OCI-LY7 (cell line): Measurements from ENCODE around the gene ACSL6.

ENCODE experiments used
- EZH2phosphoT487 ChIP-seq: fragments of 200-600 bp; sonication (generic); IDR thresholded peaks from 2 replicates; pipeline ENCODE4 v1.6.1; 2018; ENCODE audit warnings: low read depth, borderline replicate concordance, mild to moderate bottlenecking, mixed run types, antibody characterized with exemption, low read length, moderate library complexity, mixed read lengths
- TF ChIP-seq, protein P1 (sequence below): fragments of 200-600 bp; sonication (generic); conservative IDR thresholded peaks from 2 replicates; pipeline ENCODE4 v1.5.1; 2014; ENCODE audit warnings: mild to moderate bottlenecking, antibody characterized with exemption, low read length, moderate library complexity, mixed read lengths

DNA sequence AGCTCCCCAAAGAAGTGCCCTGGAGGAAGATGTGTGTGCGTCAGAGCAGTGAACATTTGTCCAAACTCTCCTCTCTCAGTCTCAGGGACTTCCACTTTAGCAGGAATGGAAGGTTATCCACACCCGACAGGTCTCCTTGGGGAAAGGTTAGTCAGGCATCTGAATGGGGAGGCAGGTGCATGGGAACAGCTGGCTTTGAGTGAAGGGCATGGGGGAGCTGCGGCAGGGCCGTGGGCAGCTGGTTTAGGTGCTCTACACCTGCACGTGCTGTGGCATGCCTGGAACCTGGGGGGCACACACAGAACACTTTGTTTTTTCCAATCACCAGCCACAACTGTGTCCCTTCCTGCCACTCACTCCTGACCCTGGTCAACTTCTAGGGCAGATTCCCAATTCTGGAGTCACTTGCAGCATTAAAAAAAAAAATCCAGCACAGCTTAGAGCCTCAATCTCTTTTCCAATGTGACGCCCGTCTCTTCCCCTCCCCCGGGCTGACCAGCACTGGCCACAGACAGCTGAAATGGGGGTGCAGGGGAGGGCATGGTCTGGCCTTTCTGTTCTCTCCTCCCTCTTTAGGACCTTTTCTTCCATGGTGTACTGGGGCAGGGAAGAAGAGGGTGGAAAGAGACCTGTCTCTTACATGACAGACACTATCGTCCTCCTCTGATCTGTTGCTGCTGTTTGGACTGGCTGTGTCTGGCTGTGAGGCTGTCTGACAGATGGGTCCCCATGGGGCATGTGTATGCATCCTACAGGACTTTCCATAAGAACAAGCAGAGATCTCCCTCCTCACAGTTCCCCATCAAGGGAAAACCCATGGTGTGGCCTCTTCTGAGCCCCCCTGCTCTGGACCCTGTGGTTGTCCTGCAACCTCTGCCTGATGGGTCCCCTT lies 39.4 kb upstream of the ACSL6 start:
- TF ChIP-seq, protein P1, sequence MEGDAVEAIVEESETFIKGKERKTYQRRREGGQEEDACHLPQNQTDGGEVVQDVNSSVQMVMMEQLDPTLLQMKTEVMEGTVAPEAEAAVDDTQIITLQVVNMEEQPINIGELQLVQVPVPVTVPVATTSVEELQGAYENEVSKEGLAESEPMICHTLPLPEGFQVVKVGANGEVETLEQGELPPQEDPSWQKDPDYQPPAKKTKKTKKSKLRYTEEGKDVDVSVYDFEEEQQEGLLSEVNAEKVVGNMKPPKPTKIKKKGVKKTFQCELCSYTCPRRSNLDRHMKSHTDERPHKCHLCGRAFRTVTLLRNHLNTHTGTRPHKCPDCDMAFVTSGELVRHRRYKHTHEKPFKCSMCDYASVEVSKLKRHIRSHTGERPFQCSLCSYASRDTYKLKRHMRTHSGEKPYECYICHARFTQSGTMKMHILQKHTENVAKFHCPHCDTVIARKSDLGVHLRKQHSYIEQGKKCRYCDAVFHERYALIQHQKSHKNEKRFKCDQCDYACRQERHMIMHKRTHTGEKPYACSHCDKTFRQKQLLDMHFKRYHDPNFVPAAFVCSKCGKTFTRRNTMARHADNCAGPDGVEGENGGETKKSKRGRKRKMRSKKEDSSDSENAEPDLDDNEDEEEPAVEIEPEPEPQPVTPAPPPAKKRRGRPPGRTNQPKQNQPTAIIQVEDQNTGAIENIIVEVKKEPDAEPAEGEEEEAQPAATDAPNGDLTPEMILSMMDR, result no peak
- no peak for TF ChIP-seq EZH2phosphoT487
